ENCODE measurements around the gene EPO.
"Not testable (repeated sequence)": the region's sequence is repeated elsewhere in the genome, so short reads cannot be mapped to it uniquely, and the experiment has no call there.

EPO gene

GRCh38 chr7:100705753-100706671, 14.3 kb upstream of the EPO start, which contains the start of gene POP7:
TSS of gene POP7 (plus strand) at chr7:100706121. CDS start at chr7:100706831, 710 bp downstream.
- peak; percentile 97 for DNase-seq

GRCh38 chr7:100706672-100707311, 13.5 kb upstream of the EPO start:
- DNase-seq, result no peak

GRCh38 chr7:100708395-100708794, 11.9 kb upstream of the EPO start:
- DNase-seq, result no peak

GRCh38 chr7:100710452-100710851, 9.8 kb upstream of the EPO start:
- DNase-seq, result no peak

DNA sequence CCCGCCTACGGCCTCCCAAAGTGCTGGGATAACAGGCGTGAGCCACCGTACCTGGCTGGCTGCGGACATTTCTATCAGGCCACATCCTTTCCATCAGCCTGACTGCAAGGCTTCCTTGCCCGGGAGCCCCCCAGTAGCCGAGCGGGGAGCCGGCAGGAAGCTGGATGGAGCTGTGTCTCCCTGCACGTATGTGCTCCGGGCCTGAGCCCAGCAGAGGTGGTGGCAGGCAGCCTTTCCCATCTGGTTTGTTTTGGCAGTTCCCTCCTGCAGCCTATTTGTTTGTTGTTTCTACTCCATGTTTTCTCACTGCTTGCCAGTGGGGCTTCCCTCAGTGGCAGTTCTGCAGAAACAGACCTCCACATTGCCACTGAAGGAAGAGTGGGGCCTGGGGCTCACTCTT, 8.9 kb upstream of the EPO start:
- DNase-seq, result no peak

DNA sequence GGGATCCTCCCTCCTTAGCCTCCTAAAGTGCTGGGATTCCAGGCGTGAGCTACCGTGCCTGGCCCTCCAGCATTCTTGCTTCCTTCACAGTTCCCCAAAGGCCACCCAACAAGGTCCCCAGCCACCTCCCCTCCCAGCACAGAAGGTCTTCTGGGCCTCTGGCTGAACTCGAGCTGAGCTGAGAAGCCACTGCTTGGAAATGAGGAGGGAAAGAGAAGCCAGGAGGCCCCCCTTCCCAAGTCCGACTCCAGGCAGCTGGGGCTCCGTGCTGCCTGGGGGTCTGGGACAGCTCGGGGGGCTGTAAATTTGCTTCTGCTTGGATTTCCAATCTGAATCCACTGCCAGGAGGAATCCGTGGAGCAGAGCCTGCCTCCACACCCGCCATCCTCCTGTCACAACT, 5.5 kb upstream of the EPO start:
- DNase-seq, result no peak

DNA sequence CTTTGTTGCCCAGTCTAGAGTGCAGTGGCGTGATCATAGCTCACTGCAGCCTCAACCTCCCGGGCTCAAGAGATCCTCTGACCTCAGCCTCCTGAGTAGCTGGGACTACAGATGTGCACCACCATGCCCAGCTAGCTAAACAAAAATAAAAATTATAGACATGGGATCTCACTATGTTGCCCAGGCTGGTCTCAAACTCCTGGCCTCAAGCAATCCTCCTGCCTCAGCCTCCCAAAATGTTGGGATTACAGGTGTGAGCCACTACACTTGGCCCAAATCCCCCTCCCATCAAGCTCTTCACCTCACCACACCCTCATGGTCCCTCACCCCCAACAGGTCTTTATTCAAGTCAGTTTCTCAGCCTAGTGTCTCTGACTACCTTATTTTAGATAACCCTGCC, 3.2 kb upstream of the EPO start:
- DNase-seq, result not testable (repeated sequence)

GRCh38 chr7:100719523-100720278, 567 bp upstream of the EPO start:
- no peak for DNase-seq

- no peak for DNase-seq
Observed at GRCh38 chr7:100720671-100721504, 620 bp downstream of the EPO start.

- DNase-seq, result no peak
Observed at GRCh38 chr7:100721505-100721812, 1.2 kb downstream of the EPO start.

GRCh38 chr7:100722480-100723212, 2.4 kb downstream of the EPO start:
- no peak for DNase-seq

DNA sequence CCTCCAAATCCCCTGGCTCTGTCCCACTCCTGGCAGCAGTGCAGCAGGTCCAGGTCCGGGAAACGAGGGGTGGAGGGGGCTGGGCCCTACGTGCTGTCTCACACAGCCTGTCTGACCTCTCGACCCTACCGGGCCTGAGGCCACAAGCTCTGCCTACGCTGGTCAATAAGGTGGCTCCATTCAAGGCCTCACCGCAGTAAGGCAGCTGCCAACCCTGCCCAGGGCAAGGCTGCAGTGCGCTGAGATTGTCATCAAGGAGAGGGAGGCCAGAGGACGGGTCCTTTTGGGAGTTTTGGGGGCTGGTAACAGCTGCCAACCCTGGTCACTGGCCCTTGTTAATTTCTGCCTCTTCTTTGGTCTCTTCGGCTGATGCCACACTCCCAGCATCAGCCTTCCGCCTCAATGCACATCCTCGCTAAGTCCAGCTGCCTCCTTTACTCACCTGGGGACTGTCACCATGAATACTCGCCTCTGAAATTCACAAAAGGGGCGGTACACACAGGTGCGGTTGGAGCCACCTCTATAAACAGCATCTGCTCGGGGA, 3.5 kb downstream of the EPO start:
- no peak for DNase-seq

DNA sequence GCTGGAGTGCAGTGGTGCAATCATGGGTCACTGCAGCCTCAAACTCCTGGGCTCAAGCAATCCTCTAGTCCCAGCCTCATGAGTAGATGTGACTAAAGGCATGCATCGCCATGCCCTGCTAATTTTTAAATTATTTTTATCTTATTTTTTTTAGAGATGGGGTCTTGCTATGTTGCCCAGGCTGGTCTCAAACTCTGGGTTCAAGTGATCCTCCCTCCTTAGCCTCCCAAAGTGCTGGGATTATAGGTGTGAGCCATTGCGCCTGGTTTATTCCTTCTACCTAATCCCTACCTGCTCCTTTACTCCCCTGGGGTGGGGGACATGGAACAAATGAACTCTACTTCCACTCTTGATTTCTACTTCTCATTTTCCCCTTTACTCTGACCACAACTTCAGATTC, 4.1 kb downstream of the EPO start:
- not testable (repeated sequence) for DNase-seq

DNA sequence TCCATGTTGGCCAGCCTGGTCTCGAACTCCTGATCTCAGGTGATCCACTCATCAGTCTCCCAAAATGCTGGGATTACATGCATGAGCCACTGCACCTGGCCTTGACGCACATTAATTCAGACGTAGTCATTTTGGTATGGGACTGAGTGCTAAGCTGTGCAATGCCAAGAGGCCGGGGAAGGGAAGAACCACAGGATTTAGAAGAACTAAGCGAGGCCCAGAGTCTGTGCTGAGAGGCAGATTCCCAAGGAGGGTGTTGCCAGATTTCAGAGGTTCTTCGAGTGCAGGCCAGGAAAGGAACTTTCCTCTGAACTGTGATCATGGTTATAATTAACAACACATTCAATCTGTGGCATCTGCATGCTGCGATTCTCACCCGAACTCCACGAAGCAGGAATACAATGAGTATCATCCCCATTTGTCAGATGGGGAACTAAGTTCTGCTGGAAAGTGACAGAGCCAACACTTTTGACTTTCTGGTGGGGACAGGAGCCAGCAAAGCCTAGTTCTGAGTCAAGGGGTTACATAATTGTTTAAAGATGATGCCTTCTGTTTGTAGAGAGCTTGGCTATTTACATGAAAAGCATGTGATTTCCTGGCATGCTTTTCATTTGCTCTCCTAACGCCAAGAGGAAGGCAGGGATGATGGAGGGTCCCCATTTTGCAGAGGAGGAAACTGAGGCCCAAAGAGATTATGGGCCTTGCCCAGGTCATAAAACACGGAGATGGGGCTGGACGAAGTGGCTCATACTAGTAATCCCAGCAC, 6.9 kb downstream of the EPO start:
- no peak for DNase-seq

DNA sequence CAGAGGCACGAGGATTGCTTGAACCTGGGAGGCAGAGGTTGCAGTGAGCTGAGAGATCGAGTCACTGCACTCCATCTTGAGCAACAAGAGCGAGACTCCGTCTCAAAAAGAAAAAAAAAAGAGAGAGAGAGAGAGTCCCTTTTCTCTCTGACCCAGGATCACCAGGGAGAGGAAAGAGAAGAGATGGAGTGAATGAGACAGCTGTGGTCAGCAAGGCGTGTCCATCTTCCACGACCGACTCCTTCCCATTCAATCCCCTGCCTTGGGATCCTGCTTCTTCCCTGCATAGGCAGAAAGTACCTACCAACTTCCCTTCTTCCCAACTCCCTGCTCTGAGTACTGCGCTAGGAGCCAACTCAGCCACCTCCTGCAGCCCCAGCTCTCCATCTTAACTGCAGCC, 7.9 kb downstream of the EPO start:
- DNase-seq, result no peak

DNA sequence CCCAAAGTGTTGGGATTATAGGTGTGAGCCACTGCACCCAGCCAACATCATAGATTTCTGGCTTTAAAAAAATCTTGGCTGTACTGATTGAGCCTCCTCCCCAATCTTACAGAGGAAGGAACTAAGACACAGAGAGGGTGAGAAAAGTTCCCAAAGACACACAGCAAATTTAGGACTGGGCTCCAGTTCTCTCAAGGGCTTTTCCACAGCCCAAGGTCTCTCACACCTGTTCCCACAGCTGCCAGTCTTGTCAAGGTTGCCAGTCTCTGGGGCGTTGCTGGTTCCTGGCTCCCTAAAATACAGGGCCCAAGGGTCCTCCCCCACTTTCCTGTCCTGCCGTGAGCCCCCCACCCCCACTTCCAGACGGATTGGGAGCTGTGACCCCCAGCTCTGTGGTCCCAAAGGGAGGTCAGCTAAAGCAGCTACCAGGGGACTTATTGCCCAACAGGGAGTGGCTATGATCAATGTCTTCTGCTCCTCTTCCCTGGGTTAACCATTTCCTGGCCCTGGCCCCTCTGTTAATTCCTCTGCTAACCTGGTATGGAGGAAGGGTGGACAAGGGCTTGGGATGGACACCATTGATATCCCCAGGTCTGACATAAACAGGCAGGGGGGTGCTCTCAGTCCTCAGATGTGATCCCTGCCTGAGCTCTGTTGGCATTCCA, 10.0 kb downstream of the EPO start:
- DNase-seq, result no peak

DNA sequence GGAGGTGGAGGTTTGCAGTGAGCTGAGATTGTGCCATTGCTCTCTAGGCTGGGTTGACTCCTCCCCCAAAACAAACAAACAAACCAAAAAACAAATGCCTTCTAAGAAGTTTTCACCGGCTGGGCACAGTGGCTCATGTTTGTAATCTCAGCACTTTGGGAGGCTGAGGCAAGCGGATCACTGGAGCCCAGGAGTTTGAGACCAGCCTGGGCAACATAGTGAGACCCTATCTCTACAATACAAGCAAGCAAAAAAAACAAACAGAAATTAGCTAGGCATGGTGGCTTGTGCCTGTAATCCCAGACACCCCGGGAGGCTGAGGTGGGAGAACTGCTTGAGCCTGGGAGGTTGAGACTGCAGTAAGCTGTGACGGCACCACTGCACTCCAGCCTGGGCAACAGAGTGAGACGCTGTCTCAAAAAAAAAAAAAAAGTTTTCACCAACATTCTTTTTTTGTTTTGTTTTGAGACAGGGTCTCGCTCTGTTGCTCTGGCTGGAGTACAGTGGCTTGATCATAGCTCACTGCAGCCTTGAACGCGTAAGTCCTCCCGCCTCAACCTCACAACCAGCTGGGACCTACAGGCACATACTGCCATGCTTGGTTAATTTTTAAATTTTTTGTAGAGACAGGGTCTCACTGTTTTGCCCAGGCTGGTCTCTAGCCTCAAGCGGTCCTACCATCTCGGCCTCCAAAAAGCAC, 11.8 kb downstream of the EPO start:
- no peak for DNase-seq

DNA sequence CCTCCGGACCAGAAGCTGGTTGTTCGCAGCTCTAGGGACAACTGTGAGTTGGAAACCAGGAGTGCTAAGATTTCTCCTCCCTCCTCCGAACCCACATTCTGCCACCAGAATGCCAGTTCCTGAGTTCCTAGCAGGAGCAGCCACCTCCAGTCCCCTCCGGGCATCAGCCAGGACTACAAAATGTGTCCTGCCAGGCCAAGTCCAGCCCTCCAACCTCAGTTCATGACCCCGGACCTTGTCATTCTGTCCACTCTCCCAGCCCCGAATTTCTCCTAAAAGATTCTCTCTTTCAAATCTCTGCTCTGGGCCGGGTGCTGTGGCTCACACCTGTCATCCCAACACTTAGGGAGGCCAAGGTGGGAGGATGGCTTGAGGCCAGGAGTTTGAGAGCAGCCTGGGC, 15.5 kb downstream of the EPO start:
- DNase-seq, result no peak

DNA sequence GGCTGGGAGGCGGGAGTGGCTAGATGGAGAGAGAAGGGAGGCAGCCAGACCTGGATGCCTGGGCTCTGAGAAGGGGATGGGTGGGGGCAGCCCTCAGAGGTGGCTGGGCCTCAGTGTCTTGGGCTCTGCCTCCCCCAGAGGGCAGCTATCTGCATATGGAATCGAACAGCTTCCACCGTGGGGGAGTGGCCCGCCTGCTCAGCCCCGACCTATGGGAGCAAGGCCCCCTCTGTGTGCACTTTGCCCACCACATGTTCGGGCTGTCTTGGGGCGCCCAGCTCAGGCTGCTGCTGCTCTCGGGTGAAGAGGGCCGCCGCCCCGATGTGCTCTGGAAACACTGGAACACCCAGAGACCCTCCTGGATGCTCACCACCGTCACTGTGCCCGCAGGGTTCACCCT, 16.4 kb downstream of the EPO start:
- DNase-seq, result no peak

- no peak for DNase-seq
Observed at GRCh38 chr7:100739934-100740333, 19.7 kb downstream of the EPO start.

All from DMS153 (cell line).